K562 (cell line): Measurements from ENCODE around the gene ZBTB8A. TPM values are rescaled to one million over a fixed set of nuclear protein-coding genes. Genes with fewer than 3 reads are reported as not detected.

ENCODE experiments used
- ARID3B ChIP-seq: fragments of 250-450 bp; sonication (Bioruptor Pico); IDR thresholded peaks from 2 replicates; pipeline ENCODE4 v1.4.0; 2020; ENCODE audit warnings: borderline replicate concordance
- ATF3 ChIP-seq, 2 experiments: fragments of 450-650 bp in 1 of 2; sonication (generic) in 1 of 2; formaldehyde crosslinking in 1 of 2; IDR thresholded peaks in 1 of 2; conservative IDR thresholded peaks in 1 of 2; 2 replicates each; pipeline versions ENCODE4 v1.6.1 to v1.8.1; 2016 to 2023; ENCODE audit warnings: mild to moderate bottlenecking in 2 of 2, moderate library complexity in 2 of 2, inconsistent platforms in 1 of 2, missing genetic modification reagents in 1 of 2
- BACH1 ChIP-seq: fragments of 200-800 bp; sonication (Bioruptor generic); IDR thresholded peaks from 2 replicates; pipeline ENCODE4 v1.6.1; 2016; ENCODE audit warnings: missing genetic modification characterization, missing compliant biosample characterization
- BMI1 ChIP-seq: fragments of 150-350 bp; IDR thresholded peaks from 2 replicates; pipeline ENCODE4 v1.6.1; 2014; ENCODE audit warnings: low read length
- CHD1 ChIP-seq: fragments of 200-600 bp; sonication (generic); IDR thresholded peaks from one replicate; pipeline ENCODE4 v1.6.1; 2012; ENCODE audit warnings: mild to moderate bottlenecking, moderate library complexity, low read length, inconsistent platforms
- CSDE1 ChIP-seq, 2 experiments: fragments of 450-650 bp; IDR thresholded peaks; 2 replicates each; pipeline ENCODE4 v1.6.1; 2016; ENCODE audit warnings: mild to moderate bottlenecking in 1 of 2
- HMGN3 ChIP-seq: IDR thresholded peaks from 2 replicates; pipeline ENCODE4 v1.6.1; 2011; ENCODE audit warnings: borderline replicate concordance, low read depth, mild to moderate bottlenecking, mixed read lengths, low read length; ENCODE audit not compliant: insufficient read length; ENCODE audit errors: extremely low read depth
- SIN3A ChIP-seq, 2 experiments: fragments of 150-350 bp in 1 of 2; IDR thresholded peaks; 2 replicates each; pipeline ENCODE4 v1.6.1; 2011 to 2016; ENCODE audit warnings: borderline replicate concordance in 2 of 2, low read depth in 2 of 2, low read length in 2 of 2, mild to moderate bottlenecking in 2 of 2, moderate library complexity in 2 of 2; ENCODE audit not compliant: control insufficient read depth in 1 of 2
- SP1 ChIP-seq: sonication (generic); formaldehyde crosslinking; IDR thresholded peaks from 2 replicates; pipeline ENCODE4 v1.8.1; 2022; ENCODE audit warnings: mild to moderate bottlenecking, missing genetic modification reagents
- TAF15 ChIP-seq: fragments of 200-400 bp; formaldehyde crosslinking; IDR thresholded peaks from 2 replicates; pipeline ENCODE4 v1.6.1; 2017; ENCODE audit warnings: mild to moderate bottlenecking, low read depth, low read length, moderate library complexity
- UBTF ChIP-seq, 2 experiments: IDR thresholded peaks; 2 replicates each; pipeline ENCODE4 v1.6.1; 2012; ENCODE audit warnings: improper control_type of control experiment in 2 of 2, low read depth in 2 of 2, low read length in 2 of 2, borderline replicate concordance in 1 of 2
- ZNF583 ChIP-seq: fragments of 250-450 bp; sonication (Bioruptor Pico); IDR thresholded peaks from 2 replicates; pipeline ENCODE4 v1.4.0; 2020
- ZNF778 ChIP-seq: fragments of 450-650 bp; formaldehyde crosslinking; IDR thresholded peaks from 2 replicates; pipeline ENCODE4 v1.4.0; 2020; ENCODE audit warnings: mild to moderate bottlenecking, moderate library complexity
- ZSCAN32 ChIP-seq: fragments of 450-650 bp; formaldehyde crosslinking; IDR thresholded peaks from 2 replicates; pipeline ENCODE4 v1.4.0; 2020; ENCODE audit warnings: mild to moderate bottlenecking, moderate library complexity
- polyA plus RNA-seq, 8 experiments: library from polyadenylated mRNA; depleted of rRNA in 4 of 8; stranded (reverse) in 5 of 8; unstranded in 3 of 8; fragments of >200 nt; fragmentation: Nextera tagmentation in 2 of 8; fragmentation: Illumina TruSeq in 1 of 8; extraction: Ambion mirVana in 2 of 8; extraction: Trizol in 1 of 8; gene quantifications; 2 replicates each; pipeline versions ENCODE4 v1.2.1 to v1.2.3, GENCODE V29; 2011 to 2014; ENCODE audit warnings: inconsistent platforms in 1 of 8, missing spikeins in 1 of 8
- total RNA-seq, 7 experiments: library from RNA; depleted of rRNA in 6 of 7; stranded (reverse); fragments of >200 nt in 6 of 7; fragmentation: Illumina TruSeq in 2 of 7; extraction: Trizol in 2 of 7; gene quantifications; 2 replicates each; pipeline versions ENCODE4 v1.2.1 to v1.2.3, GENCODE V29; 2011 to 2021; ENCODE audit warnings: low replicate concordance in 1 of 7
- TF ChIP-seq, protein P1 (sequence below): sonication (generic); IDR thresholded peaks from 2 replicates; pipeline ENCODE4 v1.6.1; 2016
- TF ChIP-seq, protein P2 (sequence below): fragments of 450-650 bp; IDR thresholded peaks from 2 replicates; pipeline ENCODE4 v1.6.1; 2018; ENCODE audit not compliant: partially characterized antibody

Gene ZBTB8A
- total and polyA plus RNA-seq, 9 of the 15 experiments (the other 6 are each of a cell fraction or from before 2014, with no cell fraction given): 0.01 to 0.64 (median 0.09) TPM

DNA sequence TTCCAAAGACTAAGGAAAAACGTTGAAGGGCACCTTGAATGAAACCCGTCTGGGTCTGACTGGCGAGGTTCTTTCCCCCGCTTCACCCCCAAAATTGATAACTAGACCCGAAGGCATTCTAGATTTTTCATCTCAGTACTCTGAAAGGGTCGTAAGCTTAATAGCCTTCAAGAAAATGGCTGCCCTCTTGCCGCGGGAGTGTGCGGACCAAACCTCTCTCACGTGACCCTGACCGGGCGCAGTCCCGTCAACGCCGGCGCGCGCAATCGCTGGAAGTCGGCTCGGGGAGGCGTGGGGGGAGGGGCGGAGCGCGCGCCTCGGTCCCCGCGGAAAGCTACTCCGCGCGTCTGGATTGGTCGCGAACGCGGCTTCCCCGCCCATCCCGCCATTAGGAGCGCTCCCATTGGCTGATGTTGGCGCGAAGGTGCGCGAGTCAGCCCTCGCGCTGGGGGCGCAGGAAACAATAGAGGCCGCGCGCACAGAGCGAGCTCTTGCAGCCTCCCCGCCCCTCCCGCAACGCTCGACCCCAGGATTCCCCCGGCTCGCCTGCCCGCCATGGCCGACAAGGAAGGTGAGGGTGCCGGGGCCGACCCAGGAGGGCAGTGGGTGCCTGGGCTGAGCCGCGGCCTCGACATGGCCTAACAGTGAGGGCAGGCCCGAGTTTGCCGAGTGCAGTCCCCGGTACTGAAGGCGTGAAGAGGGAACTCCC is 111.7 kb downstream of the ZBTB8A start, which contains the start of gene RBBP4 (continued):
- TF ChIP-seq UBTF (IDR thresholded peaks at IDR 0.05; ENCODE audit: borderline replicate concordance in 1 of 2, low read depth in 2 of 2, low read length in 2 of 2): peak in 1 of 2 experiments; percentile 23; a peak in 2 of 4 replicates
- TF ChIP-seq ZNF583 (CRISPR knock-in tag): peak; percentile 98
- peak; percentile 36 for TF ChIP-seq ATF3 (IDR thresholded peaks at IDR 0.05)
- TF ChIP-seq ATF3 (CRISPR knock-in tag; conservative IDR thresholded peaks at IDR 0.05): peak; percentile 67
- TF ChIP-seq ARID3B (CRISPR knock-in tag): peak; percentile 95; the same call in 1 of the 2 replicates
- TF ChIP-seq SIN3A (IDR thresholded peaks at IDR 0.05; ENCODE audit: borderline replicate concordance in 2 of 2, control insufficient read depth in 1 of 2, low read depth in 2 of 2, low read length in 2 of 2): peak in 1 of 2 experiments; percentile 59; a peak in 2 of 4 replicates
- TF ChIP-seq CSDE1 (IDR thresholded peaks at IDR 0.05): no peak; a peak in 1 of 4 replicates
- no peak for TF ChIP-seq BMI1
- peak; percentile 92 for TF ChIP-seq SP1 (CRISPR knock-in tag)
- peak; percentile 97 for TF ChIP-seq BACH1 (tag)
- no peak for TF ChIP-seq ZNF778
- TF ChIP-seq, protein P1, sequence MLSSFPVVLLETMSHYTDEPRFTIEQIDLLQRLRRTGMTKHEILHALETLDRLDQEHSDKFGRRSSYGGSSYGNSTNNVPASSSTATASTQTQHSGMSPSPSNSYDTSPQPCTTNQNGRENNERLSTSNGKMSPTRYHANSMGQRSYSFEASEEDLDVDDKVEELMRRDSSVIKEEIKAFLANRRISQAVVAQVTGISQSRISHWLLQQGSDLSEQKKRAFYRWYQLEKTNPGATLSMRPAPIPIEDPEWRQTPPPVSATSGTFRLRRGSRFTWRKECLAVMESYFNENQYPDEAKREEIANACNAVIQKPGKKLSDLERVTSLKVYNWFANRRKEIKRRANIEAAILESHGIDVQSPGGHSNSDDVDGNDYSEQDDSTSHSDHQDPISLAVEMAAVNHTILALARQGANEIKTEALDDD: no peak
- TF ChIP-seq, protein P2, sequence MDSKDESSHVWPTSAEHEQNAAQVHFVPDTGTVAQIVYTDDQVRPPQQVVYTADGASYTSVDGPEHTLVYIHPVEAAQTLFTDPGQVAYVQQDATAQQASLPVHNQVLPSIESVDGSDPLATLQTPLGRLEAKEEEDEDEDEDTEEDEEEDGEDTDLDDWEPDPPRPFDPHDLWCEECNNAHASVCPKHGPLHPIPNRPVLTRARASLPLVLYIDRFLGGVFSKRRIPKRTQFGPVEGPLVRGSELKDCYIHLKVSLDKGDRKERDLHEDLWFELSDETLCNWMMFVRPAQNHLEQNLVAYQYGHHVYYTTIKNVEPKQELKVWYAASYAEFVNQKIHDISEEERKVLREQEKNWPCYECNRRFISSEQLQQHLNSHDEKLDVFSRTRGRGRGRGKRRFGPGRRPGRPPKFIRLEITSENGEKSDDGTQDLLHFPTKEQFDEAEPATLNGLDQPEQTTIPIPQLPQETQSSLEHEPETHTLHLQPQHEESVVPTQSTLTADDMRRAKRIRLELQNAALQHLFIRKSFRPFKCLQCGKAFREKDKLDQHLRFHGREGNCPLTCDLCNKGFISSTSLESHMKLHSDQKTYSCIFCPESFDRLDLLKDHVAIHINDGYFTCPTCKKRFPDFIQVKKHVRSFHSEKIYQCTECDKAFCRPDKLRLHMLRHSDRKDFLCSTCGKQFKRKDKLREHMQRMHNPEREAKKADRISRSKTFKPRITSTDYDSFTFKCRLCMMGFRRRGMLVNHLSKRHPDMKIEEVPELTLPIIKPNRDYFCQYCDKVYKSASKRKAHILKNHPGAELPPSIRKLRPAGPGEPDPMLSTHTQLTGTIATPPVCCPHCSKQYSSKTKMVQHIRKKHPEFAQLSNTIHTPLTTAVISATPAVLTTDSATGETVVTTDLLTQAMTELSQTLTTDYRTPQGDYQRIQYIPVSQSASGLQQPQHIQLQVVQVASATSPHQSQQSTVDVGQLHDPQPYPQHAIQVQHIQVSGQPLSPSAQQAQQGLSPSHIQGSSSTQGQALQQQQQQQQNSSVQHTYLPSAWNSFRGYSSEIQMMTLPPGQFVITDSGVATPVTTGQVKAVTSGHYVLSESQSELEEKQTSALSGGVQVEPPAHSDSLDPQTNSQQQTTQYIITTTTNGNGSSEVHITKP: peak; percentile 46
- TF ChIP-seq ZSCAN32 (CRISPR knock-in tag): peak; percentile 84
- no peak for TF ChIP-seq TAF15
- TF ChIP-seq CHD1: peak; percentile 97
- peak; percentile 57 for TF ChIP-seq HMGN3
